GM19452 (cell line): Measurements from ENCODE around the gene THSD4.

Experiments
- ATAC-seq: cut with Tn5 transposase; IDR thresholded peaks from one replicate; pipeline ENCODE4 v1.9.1; 2021; ENCODE audit not compliant: unreplicated experiment

THSD4 gene

DNA sequence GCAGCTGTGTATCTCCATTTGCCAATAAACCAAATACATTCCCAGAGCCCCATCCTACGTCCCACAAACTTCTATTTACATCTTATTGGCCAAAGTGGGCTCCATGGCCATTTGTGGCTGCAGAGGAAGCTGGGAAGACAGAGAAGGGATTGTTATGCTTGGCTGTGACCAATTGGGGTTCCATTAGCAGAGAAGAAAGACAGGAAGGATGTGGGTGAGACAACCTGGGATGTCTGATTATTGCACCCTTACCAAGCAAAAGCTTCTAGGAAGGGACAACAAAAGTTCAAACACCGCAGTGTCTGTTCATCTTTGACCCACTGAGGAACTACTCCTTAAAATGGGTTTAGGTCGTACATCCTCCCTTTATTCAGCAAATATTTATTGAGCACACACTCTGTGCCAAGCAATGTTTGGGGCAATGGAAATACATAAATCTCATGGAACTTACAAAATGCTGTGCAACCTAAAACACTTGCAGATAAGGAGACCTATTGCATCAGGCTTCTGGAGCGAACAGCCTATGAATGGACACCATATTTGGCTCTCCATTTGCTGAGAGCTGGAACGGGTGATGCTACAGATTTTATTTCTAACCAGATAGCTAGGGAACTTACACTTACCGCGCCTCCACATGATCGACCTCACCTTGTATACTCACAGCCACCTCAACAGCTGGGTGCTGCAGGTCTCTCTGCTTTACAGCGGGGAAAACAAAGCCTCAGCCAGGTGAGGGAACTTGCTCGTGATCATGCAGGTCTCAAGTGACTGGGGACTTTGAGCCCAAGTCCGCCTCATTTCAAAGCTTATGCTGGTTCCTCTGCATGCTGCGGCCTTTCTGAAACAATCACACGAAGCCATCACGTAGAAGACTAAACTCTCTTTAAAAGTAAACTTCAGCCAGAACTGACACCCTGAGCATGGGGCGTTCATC is 673.6 kb downstream of the THSD4 start:
- ATAC-seq: no peak

- no peak for ATAC-seq
Measured at GRCh38 chr15:71789616-71790015, 674.3 kb downstream of the THSD4 start.

GRCh38 chr15:71790081-71790480 is 674.8 kb downstream of the THSD4 start:
- no peak for ATAC-seq

DNA sequence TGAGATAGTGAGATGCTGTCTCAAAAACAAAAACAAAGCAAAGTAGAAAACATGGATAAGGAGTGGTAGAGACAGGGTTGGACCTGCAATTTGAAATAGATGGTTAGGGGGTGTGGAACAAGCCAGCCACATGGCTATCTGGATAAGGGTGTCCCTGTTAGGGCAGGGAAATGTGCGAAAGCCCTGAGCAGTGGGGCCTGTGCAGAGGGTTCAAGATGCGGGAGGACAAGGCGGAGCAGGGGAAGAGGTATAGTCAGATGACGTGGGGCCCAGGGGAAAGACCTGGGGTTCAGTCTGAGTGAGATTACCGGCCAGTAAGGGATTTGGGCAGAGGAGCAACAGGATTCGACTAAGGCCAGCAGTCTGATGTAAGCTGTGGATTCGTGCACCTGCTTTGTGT is 676.7 kb downstream of the THSD4 start:
- no peak for ATAC-seq

- no peak for ATAC-seq
Measured at GRCh38 chr15:71792521-71792920, 677.2 kb downstream of the THSD4 start.

- ATAC-seq: no peak
Measured at GRCh38 chr15:71798641-71799040, 683.4 kb downstream of the THSD4 start.

- ATAC-seq: no peak
Measured at GRCh38 chr15:71800190-71800589, 684.9 kb downstream of the THSD4 start.

DNA sequence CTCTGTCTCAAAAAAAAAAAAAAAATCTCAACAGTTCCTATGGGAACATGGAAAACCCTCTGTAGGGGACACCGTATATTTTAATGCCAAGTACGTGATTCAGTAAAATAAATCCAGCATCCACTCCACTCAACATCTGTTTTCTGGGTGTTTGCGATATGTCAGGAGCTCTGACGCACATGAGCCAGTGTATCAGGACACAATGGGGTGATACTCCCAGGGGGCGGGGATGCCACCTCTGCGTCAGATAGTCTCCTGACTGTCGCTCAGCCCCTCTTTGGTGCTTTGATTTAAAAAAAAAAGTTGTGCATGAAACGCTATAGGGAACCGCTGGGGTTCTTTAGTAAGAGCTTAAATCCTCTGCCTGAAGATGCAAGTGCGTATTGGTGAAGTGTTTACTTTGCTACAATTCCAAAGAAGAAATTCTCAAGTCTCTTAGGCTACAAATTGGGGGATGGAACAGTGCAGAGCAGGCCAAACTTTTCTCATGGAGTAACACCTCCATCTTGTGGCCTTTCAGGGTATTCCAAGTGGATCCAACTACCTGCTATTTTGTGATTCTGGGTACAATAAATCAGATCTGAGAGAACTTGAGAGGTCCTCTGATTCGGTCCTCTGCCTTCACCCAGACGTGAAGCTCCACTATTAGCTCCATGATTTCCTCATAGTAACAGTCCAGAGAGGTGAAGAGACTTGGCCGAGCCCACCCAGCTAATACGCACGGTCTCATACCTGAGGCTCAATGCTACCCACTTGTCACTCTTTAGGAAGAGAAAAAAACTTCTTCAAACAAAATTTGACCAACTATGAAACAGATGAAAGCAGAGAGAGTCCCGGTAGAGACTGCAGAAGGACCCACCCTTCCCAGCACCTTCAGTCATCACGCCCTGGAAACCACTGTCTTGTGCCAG is 685.8 kb downstream of the THSD4 start:
- no peak for ATAC-seq

DNA sequence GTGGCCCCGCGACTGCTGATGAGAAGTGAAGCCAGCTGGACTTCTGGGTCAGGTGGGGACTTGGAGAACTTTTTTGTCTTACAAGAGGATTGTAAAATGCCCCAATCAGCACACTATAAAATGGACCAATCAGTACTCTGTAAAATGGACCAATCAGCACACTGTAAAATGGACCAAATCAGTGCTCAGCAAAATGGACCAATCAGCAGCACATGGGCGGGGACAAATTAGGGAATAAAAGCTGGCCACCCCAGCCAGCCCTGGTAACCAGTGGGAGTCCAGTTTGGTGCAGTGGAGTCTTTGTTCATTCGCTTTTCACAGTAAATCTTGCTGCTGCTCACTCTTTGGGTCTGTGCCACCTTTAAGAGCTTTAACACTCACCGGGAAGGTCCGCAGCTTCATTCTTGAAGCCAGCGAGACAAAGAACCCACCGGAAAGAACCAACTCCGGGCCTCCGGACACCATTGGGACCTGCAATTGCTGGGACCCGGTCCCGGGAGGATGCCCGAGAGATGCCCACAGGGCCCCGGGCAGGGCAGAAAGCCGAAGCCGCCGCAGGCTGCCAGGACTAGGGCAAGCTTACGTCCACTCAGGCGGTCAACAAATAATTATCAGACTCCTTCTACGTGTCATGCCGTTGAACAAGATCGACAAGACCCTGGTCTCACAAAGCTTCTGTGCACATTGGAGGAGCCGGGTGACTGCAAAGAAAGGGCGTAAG is 686.8 kb downstream of the THSD4 start:
- ATAC-seq: no peak

DNA sequence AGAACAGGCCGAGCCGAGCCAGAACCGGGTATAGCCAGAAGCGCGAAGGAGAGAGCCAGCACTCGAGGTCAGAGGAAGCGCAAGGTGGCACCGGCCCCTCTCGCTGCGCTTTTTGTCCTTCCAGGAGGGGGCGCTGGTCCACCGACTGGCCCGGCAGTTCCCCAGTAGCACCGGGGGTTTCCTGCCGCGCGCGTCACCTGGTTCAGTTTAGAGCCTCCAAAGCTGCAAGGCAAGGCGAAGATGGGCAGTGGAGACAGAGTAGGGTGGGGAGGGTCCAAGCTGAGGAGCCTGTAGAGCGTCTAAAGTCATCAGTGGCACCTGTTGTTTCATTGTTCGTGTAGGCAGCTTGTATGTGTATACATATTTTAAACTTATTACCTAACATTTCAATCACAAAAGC is 687.5 kb downstream of the THSD4 start:
- ATAC-seq: no peak

DNA sequence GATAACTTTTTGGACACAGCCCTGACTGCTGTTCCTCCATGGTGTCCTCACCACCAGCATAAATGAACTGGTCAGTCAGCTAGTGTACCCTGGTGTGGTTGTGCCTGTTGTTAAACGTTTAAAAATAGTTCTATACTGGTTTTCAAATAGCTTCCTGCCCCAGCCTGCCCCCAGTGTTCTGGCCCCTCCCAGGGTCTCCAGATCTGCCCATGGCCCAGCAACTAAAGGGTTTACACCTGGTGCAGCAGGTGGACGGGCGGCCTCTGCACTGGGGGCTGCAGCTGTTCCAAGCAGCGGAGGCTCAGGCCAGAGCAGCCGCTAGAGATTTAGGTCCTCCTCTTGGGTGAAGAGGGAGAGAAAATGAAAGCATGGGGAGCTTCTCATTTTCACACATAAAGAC is 689.0 kb downstream of the THSD4 start:
- ATAC-seq: no peak

DNA sequence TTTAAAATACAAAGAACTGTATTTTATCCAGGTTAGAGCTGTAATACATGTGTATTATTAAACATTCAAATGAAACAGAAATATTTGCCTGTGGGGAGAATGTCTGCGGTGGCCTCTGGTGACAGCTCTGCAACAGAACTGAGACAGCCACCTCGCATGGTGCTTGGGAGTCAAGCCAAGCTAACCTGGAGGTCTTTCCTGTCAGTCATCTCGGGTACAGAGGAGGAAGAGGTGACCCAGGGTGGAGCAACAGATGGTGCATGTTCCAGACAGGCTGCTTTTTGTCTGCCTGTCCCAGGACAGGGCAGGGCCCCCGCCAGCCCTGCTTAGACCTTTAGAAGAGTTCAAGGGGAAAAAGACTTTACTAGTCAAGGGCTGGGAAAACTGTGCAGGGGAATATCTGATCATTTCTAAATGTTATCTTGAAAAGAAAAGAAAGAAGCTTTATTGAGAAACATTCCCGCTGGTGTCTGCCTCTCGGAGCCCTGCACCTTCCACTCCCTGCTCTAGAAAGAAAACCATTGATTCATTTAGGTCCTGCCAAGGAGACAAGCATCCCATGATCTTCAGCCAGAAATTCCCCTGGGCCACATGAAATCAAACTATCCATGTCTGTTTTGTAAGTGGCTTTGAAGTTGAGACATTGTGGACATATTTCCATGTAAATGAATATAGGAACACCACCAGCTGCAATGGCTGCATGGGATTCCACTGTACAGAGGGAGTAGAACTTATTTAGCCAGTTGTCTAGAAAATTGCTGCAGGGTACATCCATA is 689.6 kb downstream of the THSD4 start:
- ATAC-seq: no peak

- ATAC-seq: no peak
Measured at GRCh38 chr15:71806452-71806931, 691.2 kb downstream of the THSD4 start.

DNA sequence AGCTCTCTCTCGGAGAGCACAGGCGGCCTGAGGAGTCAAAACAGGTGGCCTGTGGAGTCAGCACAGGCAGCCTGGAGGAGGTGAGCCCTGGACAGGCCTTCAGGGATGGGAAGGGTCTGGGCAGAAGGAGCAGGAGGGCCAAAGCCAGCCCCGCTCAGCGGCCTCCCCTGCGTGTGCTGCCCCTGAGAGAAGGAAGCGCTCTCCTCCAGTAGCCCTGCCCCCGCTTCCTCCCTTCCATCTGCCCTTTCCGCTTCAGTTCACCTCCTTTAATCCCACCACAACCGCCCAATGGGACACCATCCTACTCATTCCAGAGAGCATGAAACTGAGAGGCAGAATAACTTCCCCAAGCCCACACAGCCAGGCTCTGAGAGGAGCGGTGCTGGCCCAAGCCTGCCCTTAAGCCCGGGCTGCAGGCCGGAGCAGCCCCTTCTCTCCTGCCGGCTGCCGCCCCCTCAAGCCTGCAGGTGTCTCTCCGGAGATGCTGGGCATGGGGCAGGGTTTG is 691.9 kb downstream of the THSD4 start:
- ATAC-seq: no peak

DNA sequence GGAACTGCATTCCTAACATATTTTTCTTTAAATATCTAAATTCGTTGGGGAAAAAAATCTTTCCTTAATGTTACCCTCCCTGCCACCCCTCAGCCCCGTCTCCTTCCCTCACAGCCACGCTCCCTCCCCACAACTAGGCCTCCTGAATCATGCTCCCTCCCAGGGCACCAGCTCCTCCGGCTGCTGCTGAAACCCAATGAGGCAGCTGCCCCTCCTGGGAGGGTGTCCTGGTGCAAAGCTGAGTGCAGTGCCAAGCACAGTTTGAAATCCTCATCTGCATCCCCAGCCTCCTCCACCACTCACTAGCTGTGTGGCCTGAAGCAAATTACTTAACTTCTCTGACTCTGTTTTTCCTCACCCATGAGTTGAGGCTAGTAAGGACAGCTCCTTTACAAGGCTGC is 692.4 kb downstream of the THSD4 start:
- no peak for ATAC-seq

DNA sequence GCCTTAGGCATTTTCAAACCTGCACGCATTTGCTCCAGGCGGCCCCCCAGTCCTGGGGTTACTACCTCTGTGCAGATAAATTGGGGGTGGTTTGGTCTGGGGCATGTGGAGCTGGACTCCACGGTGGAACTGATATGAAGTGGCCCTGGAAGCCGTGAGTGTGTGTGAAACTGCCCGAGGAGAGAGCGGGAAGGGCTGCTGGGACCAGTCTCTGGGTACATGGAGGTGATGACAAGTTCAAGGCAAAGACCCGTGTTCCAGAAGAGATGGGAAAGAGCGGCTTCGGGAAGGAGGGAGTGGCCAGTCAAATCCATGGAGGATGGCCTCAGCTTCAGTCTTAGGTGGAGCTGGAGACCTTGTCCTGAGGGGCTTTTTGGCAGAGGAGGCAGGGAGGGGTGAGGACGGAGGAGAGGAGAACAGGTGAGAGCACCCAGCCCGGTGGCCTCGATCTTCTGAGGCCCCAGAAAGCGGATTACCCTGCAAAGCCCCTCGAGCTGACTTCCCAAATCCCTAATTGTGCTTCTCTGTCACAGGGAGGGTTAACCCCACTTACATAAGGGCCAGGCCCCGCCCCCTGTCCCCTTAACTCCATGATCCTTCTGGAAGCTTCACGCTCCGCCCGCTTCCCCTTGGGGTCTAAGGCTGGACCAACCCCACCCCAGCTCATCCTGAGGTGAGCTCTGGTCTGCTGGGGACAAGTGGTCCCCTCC is 693.2 kb downstream of the THSD4 start:
- ATAC-seq: no peak

- no peak for ATAC-seq
Measured at GRCh38 chr15:71809346-71809745, 694.1 kb downstream of the THSD4 start.

DNA sequence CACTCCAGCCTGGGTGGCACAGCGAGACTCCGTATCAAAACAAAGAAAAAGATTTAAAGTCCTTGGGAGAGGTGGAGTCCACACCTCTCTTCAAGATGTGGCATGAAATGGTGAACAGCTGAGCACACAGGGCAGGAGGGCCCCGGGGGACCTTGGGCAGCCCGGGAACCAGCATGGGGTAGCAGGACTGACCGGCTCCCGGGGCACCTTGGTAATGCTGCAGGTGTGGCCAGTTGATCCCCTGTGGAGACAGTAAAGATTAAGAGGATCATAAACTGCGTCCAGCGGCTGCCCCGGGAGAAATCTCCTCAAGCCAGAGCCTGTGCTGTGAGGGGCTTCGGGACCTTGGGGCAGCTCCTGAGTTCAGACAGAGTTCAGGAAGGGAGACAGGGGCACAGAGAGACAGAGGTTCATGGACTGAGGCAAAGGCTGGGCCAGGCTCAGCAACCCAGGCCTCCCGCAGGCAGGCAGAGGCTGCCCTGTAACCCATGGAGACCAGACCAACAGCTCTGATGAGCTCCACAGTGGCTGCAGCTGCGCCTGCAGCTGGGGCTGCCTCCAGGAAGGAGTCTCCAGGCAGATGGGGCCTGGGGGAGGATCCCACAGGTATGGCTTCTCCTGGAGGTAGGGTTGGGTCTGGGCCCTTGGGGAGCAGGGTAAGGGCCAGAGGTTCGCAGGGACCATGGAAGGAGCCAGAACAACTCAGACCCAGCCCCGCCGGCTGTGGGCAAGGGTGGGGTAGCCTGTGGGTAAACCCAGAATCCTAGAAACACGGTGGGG is 695.2 kb downstream of the THSD4 start, which contains the start of gene NR2E3:
TSS of gene NR2E3 (plus strand) at position 299 of the 780 bp plus-strand sequence. CDS start at position 489, 190 bp downstream.
- ATAC-seq: no peak
